WI38 (cell line): Measurements from ENCODE around the gene MRPS27.
A peak's percentile ranks its signal among the peaks of the same experiment; 100 is the strongest.

ENCODE experiments used
- H3K4me3 ChIP-seq: 2 replicates; pipeline ENCODE4 v1.5.1; 2011; ENCODE audit warnings: low read depth, mild to moderate bottlenecking, control low read depth, low read length
- TF ChIP-seq, protein P1 (sequence below): IDR thresholded peaks from 2 replicates; pipeline ENCODE4 v1.5.1; 2012; ENCODE audit warnings: low read depth, mild to moderate bottlenecking, control low read depth, low read length

MRPS27 gene

DNA sequence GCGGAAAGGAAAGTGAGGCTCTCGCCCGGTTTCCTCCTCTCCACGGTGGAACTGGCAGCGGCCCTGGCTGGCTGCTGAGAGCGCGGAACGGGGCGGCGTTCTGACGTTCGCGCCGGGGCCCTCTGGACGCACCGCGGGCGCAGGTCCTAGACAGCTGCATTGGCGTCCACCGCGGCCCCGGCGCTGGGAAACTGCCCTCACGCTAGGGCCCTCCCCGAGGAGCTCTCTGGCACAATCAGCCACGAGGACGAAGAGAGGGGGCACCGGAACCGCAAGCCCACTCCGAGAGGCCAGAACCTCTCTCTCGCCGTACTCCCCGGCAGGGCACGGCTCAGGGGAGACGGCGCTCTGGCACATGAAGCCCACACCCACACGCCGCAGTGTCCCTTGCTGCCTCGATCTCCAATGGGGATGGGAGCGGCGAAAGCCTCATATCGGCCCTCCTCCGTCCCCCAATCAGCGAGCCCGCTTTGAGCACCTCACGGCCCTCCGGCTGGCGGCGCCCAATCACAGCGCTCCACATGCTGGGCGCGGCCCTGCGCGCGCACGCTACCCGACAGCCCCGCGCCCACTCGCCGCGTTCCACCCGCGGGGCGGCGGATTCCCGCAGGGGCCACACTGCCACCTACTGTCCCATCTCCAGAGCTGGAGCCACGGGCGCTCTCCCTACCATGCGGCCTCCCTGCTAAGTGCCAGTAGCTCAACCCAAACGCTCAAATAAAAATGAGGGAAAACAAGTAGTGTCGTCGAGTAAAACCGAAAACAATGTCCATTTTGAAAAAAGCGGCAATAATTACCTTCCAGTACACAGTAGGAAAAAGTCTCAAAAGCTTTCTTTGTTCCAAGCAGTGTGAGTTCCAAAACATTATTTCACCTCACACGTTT is 11.8 kb downstream of the MRPS27 start:
- TF ChIP-seq, protein P1, sequence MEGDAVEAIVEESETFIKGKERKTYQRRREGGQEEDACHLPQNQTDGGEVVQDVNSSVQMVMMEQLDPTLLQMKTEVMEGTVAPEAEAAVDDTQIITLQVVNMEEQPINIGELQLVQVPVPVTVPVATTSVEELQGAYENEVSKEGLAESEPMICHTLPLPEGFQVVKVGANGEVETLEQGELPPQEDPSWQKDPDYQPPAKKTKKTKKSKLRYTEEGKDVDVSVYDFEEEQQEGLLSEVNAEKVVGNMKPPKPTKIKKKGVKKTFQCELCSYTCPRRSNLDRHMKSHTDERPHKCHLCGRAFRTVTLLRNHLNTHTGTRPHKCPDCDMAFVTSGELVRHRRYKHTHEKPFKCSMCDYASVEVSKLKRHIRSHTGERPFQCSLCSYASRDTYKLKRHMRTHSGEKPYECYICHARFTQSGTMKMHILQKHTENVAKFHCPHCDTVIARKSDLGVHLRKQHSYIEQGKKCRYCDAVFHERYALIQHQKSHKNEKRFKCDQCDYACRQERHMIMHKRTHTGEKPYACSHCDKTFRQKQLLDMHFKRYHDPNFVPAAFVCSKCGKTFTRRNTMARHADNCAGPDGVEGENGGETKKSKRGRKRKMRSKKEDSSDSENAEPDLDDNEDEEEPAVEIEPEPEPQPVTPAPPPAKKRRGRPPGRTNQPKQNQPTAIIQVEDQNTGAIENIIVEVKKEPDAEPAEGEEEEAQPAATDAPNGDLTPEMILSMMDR: peak; percentile 84
- peak overlapping the region; percentile 75 for H3K4me3 ChIP-seq

DNA sequence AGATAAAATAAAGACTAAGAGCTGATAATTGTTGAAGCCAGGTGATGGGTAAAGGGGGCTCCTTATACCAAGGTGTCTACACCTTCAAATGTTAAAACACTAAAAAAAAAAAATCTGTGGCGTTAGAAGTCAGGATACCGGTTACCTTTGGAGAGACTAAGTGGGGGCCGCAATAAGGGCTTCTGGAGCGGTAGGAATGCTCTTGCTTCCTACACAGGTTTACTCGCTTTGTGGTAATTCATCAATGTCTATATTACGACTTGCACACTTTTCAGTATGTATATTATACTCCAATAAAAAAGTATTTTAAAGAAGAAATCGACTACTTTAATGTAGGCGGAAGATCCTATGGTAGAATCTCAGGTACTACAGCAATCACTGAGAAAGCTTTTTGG is 12.5 kb downstream of the MRPS27 start:
- TF ChIP-seq, protein P1: no peak

DNA sequence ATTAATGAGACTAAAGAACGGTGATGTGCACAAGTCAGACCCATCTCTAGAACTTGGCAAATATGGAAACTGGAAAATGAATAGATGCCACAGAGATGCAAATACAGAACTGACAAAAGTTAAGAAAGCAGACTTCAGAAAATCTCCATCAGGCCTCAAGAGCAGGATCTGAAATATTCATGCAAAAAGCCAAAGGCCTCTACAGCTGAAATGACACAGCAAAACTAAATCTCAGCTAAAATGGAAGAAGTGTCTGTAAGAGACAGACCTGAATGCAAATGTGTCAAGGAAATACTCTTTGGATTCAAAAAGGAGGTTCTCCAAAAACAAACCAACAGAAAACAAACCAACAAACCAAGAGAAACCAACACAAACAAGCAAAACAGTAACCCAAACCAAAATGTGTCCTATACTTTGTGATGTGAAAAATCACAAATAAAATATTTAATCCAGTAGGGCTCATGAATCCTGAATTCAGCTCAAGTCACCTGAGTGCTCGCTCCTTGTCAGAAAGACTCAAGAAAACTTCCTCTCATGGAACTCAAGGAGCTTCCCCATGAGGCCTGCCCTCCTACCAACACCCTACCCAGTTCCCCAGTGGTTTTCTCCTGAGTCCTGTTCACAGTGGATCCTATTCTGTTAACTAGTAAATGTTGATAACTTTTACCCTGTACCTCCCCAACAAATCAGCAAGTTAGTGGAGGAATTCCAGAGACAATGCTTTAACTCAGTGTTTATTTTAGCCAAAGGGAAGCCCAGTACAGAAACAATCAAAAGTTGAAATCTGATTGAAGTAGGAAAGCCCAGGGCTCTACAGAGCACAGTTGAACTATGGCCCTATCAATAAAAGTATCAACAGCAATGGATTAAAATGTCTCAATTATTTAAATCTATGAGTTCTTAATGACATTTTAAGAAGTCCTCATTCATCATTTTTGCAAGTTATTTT is 14.6 kb downstream of the MRPS27 start:
- no peak overlapping the region for H3K4me3 ChIP-seq
- TF ChIP-seq, protein P1: no peak

More for the DNA sequence above, 12.5 kb downstream of the MRPS27 start:
- peak overlapping the region; percentile 75 for H3K4me3 ChIP-seq

DNA sequence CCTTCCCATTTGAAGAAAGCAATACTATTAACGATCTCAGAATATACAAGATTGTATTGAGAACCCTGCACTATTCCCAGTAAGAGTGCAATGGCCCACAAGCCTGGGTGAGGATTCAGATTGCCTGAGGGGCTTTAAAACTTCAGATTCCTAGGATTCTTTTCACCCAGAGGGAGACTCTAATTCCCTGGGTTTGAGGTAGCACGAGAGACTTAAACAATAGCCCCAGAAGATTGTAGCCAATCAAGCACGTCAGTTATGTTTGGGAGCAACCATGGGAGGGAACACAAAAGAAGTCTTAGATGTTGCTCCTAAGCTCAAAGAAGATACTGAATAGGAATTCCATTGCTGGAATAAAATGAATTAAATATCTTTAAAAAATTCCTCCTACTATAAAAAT is 17.9 kb downstream of the MRPS27 start:
- TF ChIP-seq, protein P1: no peak
- no peak overlapping the region for H3K4me3 ChIP-seq

- H3K4me3 ChIP-seq: no peak overlapping the region
- TF ChIP-seq, protein P1: no peak
Observed at GRCh38 chr5:72301557-72301956, 18.5 kb downstream of the MRPS27 start.

DNA sequence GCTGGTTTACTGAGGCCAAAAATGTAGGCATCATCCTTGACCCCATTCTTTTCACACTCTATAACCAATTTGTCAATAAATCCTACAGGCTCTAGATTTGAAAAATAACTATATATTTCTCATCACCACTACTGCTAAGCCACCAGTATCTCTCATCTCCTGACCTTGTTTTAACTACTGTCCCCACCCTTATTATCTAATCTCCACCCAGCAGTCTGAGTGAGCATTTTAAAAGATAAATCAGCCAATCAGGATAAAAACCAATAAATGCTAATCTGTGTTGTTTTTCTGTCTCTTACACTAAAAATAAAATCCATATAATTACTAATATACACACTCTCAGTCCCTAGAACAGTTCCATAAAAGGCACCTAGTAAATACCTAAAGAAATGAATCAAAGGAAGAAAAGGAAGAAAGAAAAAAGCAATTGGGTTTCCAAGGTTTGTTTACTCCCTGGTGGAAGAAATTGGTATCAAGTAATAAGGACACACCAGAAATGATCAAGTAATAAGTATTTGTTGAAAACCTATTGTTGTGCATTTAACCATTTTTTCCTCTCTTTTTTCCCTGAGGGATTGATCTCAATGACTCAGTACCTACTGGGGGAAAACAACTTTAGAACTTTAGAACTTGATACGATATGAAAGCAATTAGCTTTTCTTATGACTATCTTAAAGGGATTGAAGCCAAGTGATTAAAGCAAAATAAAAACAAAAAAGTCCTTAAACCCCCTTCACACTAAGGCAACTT is 19.3 kb downstream of the MRPS27 start:
- TF ChIP-seq, protein P1: no peak
- H3K4me3 ChIP-seq: no peak overlapping the region
